Natural killer cell (primary cell): Measurements from ENCODE around the gene CALHM6. TPM values are rescaled to one million over a fixed set of nuclear protein-coding genes. Genes with fewer than 3 reads are reported as not detected.

Experiments
- ATAC-seq, 3 donors: fragments of 150-1000 bp in 2 of 3; fragments of 200-7000 bp in 1 of 3; cut with Tn5 transposase; 1 replicate in 1 of 3; 2 replicates in 2 of 3; pipeline ENCODE4 v1.10.0; 2021; ENCODE audit warnings: mild to moderate bottlenecking in 2 of 3, moderate library complexity in 2 of 3
- DNase-seq, 2 donors: peaks; one replicate each; pipeline versions ENCODE4 v3.0.0 to v3.0.0-alpha.2; 2013 to 2021; ENCODE audit warnings: mixed read lengths in 1 of 2
- H3K27ac ChIP-seq: one replicate; pipeline ENCODE4 v1.5.1; 2013; ENCODE audit warnings: mild to moderate bottlenecking, low read length
- H3K27me3 ChIP-seq: one replicate; pipeline ENCODE4 v1.6.1; 2013; ENCODE audit warnings: low read length; ENCODE audit not compliant: control insufficient read depth, insufficient read depth
- H3K36me3 ChIP-seq: one replicate; pipeline ENCODE4 v1.6.1; 2013; ENCODE audit warnings: low read length; ENCODE audit not compliant: control insufficient read depth, insufficient read depth
- H3K4me1 ChIP-seq: one replicate; pipeline ENCODE4 v1.6.1; 2013; ENCODE audit warnings: low read length; ENCODE audit not compliant: control insufficient read depth, insufficient read depth
- H3K4me3 ChIP-seq: one replicate; pipeline ENCODE4 v1.5.1; 2013; ENCODE audit warnings: low read length
- H3K9me3 ChIP-seq: one replicate; pipeline ENCODE4 v1.6.1; 2013; ENCODE audit warnings: low read length; ENCODE audit not compliant: control insufficient read depth, insufficient read depth
- H3K27ac Mint-ChIP-seq, 2 donors: one replicate each; pipeline ENCODE4 v1.8.0; 2022; ENCODE audit warnings: mild to moderate bottlenecking in 2 of 2, mixed read lengths in 2 of 2, moderate library complexity in 1 of 2
- H3K27me3 Mint-ChIP-seq, 2 donors: one replicate each; pipeline ENCODE4 v1.8.0; 2022; ENCODE audit warnings: low read depth in 2 of 2, mixed read lengths in 2 of 2
- H3K36me3 Mint-ChIP-seq: one replicate; pipeline ENCODE4 v1.8.0; 2022; ENCODE audit warnings: mixed read lengths
- H3K4me1 Mint-ChIP-seq, 2 donors: one replicate each; pipeline ENCODE4 v1.8.0; 2022; ENCODE audit warnings: mixed read lengths in 2 of 2
- H3K4me3 Mint-ChIP-seq: one replicate; pipeline ENCODE4 v1.8.0; 2022; ENCODE audit warnings: mild to moderate bottlenecking, moderate library complexity, mixed read lengths
- H3K9me3 Mint-ChIP-seq, 2 donors: one replicate each; pipeline ENCODE4 v1.8.0; 2022; ENCODE audit warnings: mixed read lengths in 2 of 2
- WGBS: methylation state at CpG from one replicate; pipeline ENCODE4 v1.1.7; 2013; ENCODE audit warnings: missing lambda C conversion rate; ENCODE audit not compliant: insufficient coverage; 5-methylcytosine and 5-hydroxymethylcytosine counted together
- intact Hi-C: fragments of 100-400 bp; cut with micrococcal nuclease; formaldehyde crosslinking; loops from one replicate; pipeline ENCODE4 v1.14.2; 2022
- total RNA-seq, 4 donors: library from RNA; stranded (reverse); fragments of 120-200 nt in 1 of 4; gene quantifications; one replicate each; pipeline versions ENCODE4 v1.2.3 to v1.2.4, GENCODE V29; 2013 to 2022
- TF ChIP-seq, protein P1 (sequence below): fragments of 200-600 bp; IDR thresholded peaks from one replicate; pipeline ENCODE4 v1.8.0; 2022; ENCODE audit warnings: antibody characterized with exemption

CALHM6 gene
- total RNA-seq, 3 donors from 2014 or later (not counting 1 experiment from before 2014, with no cell fraction given) = 7.9 to 20.6 (median 12.3) TPM

DNA sequence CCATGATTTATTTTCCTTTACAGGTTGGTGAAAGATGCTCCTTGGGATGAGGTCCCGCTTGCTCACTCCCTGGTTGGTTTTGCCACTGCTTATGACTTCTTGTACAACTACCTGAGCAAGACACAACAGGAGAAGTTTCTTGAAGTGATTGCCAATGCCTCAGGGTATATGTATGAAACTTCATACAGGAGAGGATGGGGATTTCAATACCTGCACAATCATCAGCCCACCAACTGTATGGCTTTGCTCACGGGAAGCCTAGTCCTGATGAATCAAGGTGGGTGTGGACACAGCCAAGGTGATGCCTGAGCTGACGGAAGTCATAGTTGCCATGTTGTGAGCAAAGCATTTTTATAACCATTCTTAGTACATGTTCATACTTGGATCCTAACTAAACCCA lies 34.6 kb upstream of the CALHM6 start:
- Histone ChIP-seq H3K27me3 (no peaks in the 10 kb centered on the region), H3K27ac (no peak overlapping the region), H3K4me1 (no peaks in the 10 kb centered on the region), H3K9me3 (no peaks in the 10 kb centered on the region), H3K36me3 (no peaks in the 10 kb centered on the region), H3K4me3 (no peak overlapping the region)
- ATAC-seq = no peak
- Mint-ChIP-seq H3K4me3 (no peak overlapping the region), H3K27me3 (no peaks in the 10 kb centered on the region), H3K9me3 (no peaks in the 10 kb centered on the region), H3K27ac (no peak overlapping the region), H3K4me1 (no peaks in the 10 kb centered on the region), H3K36me3 (no peaks in the 10 kb centered on the region)
- TF ChIP-seq, protein P1, sequence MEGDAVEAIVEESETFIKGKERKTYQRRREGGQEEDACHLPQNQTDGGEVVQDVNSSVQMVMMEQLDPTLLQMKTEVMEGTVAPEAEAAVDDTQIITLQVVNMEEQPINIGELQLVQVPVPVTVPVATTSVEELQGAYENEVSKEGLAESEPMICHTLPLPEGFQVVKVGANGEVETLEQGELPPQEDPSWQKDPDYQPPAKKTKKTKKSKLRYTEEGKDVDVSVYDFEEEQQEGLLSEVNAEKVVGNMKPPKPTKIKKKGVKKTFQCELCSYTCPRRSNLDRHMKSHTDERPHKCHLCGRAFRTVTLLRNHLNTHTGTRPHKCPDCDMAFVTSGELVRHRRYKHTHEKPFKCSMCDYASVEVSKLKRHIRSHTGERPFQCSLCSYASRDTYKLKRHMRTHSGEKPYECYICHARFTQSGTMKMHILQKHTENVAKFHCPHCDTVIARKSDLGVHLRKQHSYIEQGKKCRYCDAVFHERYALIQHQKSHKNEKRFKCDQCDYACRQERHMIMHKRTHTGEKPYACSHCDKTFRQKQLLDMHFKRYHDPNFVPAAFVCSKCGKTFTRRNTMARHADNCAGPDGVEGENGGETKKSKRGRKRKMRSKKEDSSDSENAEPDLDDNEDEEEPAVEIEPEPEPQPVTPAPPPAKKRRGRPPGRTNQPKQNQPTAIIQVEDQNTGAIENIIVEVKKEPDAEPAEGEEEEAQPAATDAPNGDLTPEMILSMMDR = no peak
- WGBS = 100% methylated on average over 2 of the region's 3 CpGs
- DNase-seq = no peak
- intact Hi-C loops = no loop called here

DNA sequence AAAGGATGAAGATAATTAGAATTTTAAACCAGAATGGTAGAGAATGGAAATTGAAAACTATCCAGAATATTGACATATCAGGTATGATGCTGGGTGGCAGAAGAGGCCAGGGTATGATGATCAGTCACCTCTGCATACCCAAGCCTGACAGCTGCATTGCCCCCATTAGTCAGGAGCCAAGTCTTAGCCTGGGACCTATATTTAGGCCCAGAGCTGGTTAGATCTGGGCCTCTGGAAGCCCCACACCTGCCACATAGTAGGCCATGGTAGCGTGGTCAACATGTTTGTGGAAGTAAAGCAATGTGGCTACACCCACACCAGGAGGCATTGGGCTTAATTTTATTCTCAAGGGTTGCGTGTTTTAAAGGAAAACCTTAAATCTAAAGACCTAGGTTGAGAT lies 32.1 kb upstream of the CALHM6 start:
- H3K27me3 Mint-ChIP-seq = no peaks in the 10 kb centered on the region
- no peak for DNase-seq
- no peaks in the 10 kb centered on the region for H3K9me3 Mint-ChIP-seq
- Histone ChIP-seq H3K36me3 (no peaks in the 10 kb centered on the region), H3K27ac (no peak overlapping the region), H3K4me1 (no peaks in the 10 kb centered on the region), H3K9me3 (no peaks in the 10 kb centered on the region), H3K4me3 (no peak overlapping the region), H3K27me3 (no peaks in the 10 kb centered on the region)
- H3K4me3 Mint-ChIP-seq = no peak overlapping the region
- 83% methylated on average over 2 of the region's 2 CpGs for WGBS
- H3K36me3 Mint-ChIP-seq = no peaks in the 10 kb centered on the region
- H3K4me1 Mint-ChIP-seq = no peaks in the 10 kb centered on the region
- ATAC-seq = no peak
- TF ChIP-seq, protein P1 = no peak
- no peak overlapping the region for H3K27ac Mint-ChIP-seq
- intact Hi-C loops = no loop called here

DNA sequence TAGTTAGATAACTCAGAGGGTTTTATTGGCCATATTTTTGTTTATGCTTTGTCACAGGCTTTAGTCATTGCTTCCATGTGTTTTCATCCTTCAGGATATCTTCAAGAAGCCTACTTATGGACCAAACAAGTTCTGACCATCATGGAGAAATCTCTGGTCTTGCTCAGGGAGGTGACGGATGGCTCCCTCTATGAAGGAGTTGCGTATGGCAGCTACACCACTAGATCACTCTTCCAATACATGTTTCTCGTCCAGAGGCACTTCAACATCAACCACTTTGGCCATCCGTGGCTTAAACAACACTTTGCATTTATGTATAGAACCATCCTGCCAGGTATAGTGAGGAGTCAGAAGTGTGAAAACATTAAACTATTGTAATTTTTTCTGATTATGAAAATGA lies 30.3 kb upstream of the CALHM6 start:
- Histone ChIP-seq H3K36me3 (no peaks in the 10 kb centered on the region), H3K4me3 (no peak overlapping the region), H3K27me3 (no peaks in the 10 kb centered on the region), H3K4me1 (no peaks in the 10 kb centered on the region), H3K27ac (no peak overlapping the region), H3K9me3 (no peaks in the 10 kb centered on the region)
- H3K27ac Mint-ChIP-seq = no peak overlapping the region
- H3K36me3 Mint-ChIP-seq = no peaks in the 10 kb centered on the region
- intact Hi-C loops = no loop called here
- H3K27me3 Mint-ChIP-seq = peaks cover 0 to 3% of the 10 kb centered on the region in 2 donors
- H3K4me1 Mint-ChIP-seq = no peaks in the 10 kb centered on the region
- no peaks in the 10 kb centered on the region for H3K9me3 Mint-ChIP-seq
- WGBS = 96% methylated on average over 2 of the region's 4 CpGs
- no peak overlapping the region for H3K4me3 Mint-ChIP-seq
- ATAC-seq (no peak), DNase-seq (no peak)
- TF ChIP-seq, protein P1 = no peak

DNA sequence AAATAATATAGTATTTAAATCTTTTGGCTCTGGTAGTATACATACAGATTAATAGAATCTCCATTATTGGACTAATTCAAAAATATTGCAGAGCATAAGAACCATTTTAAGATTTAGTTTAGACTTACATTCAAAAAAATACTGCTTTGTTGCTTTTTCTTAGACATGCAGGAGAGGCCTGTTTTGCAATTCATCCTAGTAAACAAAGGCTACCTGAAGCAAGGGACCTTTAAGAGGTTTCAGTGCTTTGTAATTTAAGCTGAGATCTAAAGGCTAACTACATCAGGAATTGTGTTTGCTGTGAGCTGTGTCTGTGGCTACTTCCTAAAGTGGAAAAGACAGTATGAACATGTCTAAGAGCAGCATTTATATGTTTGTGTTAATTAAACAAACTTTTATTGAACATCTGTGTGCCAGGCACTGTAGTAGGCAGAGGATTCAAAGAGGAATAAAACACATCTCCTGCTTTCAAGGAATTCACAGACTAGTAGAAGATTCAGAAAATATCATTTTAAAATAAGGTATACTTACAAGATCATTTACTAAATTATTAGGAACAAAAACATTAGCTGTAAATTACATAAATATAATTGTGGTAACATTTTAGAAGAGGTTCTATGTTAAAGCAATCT lies 29.1 kb upstream of the CALHM6 start:
- no peak overlapping the region for H3K27ac Mint-ChIP-seq
- H3K9me3 Mint-ChIP-seq = no peaks in the 10 kb centered on the region
- H3K27ac ChIP-seq = no peak overlapping the region
- no peaks in the 10 kb centered on the region for H3K4me1 Mint-ChIP-seq
- H3K27me3 Mint-ChIP-seq = peaks cover 0 to 7% of the 10 kb centered on the region in 2 donors
- H3K36me3 ChIP-seq = no peaks in the 10 kb centered on the region
- TF ChIP-seq, protein P1 = no peak
- no peaks in the 10 kb centered on the region for H3K4me1 ChIP-seq
- H3K27me3 ChIP-seq = no peaks in the 10 kb centered on the region
- DNase-seq (no peak), ATAC-seq (no peak)
- intact Hi-C loops = no loop called here
- H3K4me3 ChIP-seq = no peak overlapping the region
- no peaks in the 10 kb centered on the region for H3K36me3 Mint-ChIP-seq
- no peaks in the 10 kb centered on the region for H3K9me3 ChIP-seq
- H3K4me3 Mint-ChIP-seq = no peak overlapping the region
